HG03159 (cell line): Measurements from ENCODE around the gene FBXL19.
A peak's percentile ranks its signal among the peaks of the same experiment; 100 is the strongest.

ENCODE experiments used
- ATAC-seq: cut with Tn5 transposase; IDR thresholded peaks from one replicate; pipeline ENCODE4 v1.9.1; 2021; ENCODE audit warnings: mild to moderate bottlenecking, moderate library complexity; ENCODE audit not compliant: unreplicated experiment

Gene FBXL19

DNA sequence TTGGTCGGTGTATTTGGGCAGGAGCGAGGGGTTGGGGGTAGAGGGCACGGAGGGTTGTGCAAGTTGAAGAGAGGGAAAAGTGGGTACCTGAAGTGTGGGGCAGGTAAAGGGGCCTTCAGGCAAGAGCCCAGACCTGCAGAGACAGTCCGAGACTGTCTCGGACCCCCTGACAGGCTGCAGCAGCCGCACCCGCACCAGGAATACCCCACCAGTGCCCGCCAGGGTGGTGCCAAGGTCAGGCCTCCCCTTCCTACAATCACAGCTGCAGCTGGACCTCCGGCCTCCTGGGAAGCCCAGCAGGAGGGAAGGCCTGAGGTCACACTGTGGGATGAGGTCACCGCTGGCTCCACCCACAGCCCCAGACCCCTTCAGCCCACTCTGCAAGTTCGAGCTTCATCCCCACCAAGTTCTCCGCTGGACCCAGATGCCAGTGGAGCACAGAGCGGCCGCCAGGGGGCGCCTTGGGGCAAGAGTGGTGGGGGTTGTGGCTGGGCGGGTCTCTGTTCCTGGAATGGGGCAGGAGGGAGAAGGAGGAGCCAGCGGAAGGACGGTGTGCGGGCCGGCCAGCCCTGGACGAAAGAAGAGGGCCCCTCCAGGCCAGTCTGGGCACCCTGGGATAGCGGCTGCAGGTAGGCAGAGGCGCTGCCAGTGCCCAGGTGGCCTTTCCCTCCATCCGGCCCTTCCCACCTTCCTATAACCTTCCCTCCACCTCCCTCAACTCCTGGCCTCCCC, 61.5 kb downstream of the FBXL19 start, which contains the start of gene HSD3B7:
Gene HSD3B7, plus strand, starts transcription at position 539 of the 732 bp plus-strand sequence. CDS start 452 bp downstream, outside the sequence.
- no peak for ATAC-seq

DNA sequence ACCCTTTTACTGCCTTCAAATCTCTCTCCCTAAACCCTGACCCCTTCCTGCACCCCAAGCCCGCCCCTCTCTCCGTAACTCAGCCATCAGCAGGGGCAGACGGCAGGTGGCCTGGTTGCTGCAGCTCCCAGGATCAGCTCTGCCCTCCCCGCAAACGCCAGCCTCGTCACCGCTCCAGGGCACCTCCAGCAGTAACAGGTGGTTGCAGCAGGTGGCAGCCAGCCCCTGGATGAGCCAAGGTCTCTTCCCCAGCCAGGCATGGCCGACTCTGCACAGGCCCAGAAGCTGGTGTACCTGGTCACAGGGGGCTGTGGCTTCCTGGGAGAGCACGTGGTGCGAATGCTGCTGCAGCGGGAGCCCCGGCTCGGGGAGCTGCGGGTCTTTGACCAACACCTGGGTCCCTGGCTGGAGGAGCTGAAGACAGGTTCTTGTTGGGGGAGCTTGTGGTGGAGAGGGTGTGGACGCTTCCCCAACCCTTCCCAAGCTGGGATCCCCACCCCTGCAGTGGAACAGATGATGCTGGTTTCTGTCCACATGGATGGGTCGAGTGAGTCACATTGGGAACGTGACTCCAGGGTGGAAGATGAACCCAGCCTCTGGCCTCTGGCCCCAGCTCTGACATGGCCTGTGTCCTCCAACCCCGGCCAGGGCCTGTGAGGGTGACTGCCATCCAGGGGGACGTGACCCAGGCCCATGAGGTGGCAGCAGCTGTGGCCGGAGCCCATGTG, 62.2 kb downstream of the FBXL19 start:
- no peak for ATAC-seq

DNA sequence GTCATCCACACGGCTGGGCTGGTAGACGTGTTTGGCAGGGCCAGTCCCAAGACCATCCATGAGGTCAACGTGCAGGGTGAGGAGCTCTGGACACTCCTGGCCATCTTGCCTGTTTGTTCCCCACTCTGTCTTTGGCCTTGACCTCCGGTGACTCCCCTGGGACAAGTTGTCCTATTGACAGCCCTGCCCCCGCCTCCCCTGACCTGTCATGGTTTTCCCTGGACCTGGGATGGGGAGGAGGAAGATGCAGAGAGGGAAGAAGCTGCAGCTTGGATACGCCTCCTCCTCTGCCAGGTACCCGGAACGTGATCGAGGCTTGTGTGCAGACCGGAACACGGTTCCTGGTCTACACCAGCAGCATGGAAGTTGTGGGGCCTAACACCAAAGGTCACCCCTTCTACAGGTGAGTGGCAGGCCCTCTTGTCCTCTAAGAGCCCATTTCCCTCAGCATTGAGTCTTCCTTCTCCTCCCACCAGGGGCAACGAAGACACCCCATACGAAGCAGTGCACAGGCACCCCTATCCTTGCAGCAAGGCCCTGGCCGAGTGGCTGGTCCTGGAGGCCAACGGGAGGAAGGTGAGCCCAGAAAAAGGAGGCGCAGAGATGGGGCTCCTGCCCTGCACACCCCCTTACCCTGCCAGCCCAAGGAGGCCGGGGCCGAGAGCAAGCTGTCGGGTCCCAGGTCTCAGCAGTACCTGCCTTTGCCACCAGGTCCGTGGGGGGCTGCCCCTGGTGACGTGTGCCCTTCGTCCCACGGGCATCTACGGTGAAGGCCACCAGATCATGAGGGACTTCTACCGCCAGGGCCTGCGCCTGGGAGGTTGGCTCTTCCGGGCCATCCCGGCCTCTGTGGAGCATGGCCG, 63.0 kb downstream of the FBXL19 start:
- ATAC-seq = no peak

DNA sequence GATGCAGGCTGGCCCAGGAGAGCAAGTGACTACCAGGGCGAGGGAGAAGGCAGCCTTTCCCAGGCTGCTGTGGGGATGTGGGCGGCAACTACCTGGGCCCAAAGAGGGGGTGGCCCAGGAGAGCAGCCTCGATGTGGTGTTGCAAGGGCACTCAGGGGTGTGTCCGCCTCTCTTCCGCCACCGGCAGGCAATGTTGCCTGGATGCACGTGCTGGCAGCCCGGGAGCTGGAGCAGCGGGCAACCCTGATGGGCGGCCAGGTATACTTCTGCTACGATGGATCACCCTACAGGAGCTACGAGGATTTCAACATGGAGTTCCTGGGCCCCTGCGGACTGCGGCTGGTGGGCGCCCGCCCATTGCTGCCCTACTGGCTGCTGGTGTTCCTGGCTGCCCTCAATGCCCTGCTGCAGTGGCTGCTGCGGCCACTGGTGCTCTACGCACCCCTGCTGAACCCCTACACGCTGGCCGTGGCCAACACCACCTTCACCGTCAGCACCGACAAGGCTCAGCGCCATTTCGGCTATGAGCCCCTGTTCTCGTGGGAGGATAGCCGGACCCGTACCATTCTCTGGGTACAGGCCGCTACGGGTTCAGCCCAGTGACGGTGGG, 64.3 kb downstream of the FBXL19 start:
- ATAC-seq = no peak

DNA sequence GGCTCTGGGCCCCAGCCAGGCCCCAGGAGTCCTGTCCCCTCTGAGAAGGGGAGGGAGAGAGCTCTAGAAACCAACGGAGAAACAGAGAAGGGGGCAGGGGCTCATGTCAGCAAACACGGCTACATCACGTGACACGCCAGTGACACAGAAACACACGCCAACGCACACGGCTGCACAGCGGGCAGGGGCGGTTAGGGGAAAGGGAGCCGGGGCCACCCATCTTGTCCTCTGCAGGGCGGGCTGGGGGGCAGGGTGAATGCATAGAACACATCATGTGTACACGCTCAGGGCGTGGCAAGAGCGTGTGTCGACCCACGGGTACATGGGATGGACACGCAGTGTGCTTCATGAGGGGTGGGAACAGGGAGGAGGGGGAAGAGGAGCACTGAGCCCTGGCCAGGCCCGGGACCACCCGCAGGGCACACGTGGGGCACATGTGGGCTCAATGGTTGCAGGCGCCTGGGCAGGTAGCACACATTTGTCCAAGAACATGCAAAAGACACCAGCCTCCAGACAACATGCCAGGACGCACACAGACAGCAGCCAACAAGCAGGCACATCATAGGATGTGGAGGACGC, 66.2 kb downstream of the FBXL19 start:
- ATAC-seq = no peak

DNA sequence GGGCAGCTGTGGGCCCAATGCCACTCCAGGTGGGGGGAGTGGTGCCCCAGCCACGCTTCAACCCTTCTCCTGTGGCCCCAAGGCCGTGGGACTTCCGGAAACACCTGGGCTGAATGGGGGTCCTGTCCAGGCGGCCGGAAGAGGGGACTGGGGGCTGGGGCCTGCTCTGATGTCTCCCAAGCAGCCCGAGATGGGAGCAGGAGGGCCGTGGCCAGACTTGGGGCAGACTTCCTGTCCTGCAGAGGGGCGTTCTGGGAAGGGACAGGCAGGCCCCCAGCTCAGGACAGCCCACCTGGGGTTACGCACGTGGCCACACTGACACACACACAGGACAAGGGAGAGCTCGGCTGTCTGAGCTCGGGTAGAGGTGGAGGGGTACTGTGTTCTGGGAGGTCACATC, 66.7 kb downstream of the FBXL19 start:
- ATAC-seq = no peak

DNA sequence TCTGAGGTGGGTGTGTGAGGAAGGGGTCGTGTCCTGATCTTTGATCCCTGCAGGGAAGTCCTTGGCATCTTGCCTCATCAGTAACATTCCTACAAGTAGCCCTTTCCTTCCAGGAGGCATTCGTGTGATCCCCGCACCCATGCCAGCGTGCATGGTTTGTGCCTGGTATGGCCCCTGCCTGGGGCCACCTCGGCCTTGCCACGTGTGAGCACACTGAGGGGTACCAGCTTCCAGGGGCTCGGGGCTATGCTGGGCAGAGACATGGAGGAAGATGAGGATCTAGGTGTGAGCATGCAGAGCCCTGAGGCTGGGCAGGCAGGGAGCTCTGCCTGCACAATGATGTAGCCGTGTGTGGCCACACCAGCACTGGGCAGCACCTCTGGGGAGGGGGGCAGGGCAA, 67.7 kb downstream of the FBXL19 start:
- no peak for ATAC-seq

DNA sequence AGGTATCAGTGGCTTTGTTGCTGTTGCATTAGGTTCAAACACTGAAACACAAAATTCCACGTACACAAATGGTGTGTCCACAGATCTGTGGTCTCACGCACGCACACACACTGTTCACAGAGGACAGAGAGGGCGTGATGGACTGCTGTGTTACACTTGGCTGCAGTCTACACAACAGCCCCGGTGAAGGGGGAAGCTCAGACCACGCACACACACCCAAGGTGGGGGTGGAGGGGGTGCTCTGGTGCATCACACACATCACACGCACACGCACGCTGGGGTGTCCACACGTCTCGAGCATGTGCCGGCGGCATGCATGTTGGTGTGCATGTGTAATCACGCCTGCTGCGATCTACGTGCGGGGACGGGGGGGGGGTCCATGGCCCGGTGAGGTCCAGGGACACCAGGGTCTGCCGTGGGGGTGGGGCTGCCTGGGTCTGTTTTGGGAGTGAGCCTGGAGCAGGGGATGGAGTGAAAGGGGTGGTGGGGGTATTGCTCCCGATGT, 69.0 kb downstream of the FBXL19 start:
- no peak for ATAC-seq

DNA sequence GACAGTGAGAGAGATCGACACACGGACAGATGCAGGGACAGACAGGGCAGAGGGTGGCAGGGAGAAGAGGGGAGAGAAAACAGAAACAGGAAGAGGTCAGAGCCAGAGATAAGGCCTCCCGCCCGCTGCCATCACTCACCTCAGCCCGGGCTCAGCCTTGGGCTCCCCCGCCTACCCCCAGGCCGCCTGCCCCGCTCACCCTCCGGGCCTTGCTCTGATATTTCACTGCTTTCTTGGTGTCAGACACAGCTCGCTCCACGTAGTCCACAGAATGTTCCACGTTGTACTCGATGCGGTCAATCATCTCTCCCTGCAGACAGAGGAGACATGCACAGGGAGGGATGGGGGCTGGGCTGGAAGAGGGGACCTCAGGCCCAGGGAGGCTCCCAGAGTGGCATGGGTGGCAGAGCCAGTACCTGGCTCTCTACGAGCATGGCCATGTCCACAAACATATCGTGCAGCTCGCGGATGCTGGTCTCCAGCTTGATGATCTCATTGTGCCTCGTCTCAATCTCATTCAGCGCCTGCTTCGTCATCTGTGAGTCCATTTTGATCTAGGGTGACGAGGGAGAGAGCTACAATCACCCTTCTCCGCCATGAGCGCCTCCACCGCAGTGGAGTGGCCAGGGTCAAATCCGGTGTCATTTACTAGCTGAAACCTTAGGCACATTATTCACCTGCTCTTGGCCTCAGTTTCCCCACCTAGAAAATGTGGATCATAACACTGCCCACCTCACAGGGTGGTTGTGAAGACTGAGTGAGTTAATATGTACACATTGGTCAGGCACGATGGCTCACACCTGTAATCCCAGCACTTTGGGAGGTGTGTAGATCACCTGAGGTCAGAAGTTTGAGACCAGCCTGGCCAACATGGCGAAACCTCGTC, 69.8 kb downstream of the FBXL19 start:
- ATAC-seq = no peak

DNA sequence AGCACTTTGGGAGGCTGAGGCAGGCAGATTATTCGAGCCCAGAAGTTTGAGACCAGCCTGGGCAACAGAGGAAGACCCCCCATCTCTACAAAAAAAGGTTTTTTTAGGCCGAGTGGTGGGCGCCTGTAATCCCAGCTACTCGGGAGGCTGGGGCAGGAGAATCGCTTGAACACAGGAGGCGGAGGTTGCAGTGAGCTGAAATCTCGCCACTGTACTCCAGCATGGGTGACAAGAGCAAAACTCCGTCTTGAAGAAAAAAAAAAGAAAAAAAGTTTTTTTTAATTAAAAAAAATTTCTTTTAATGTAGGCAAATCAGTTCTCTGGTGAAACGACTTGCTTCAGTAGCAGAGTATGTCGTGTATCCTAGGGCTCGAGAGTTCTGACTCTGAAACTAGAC, 72.6 kb downstream of the FBXL19 start:
- ATAC-seq = no peak

DNA sequence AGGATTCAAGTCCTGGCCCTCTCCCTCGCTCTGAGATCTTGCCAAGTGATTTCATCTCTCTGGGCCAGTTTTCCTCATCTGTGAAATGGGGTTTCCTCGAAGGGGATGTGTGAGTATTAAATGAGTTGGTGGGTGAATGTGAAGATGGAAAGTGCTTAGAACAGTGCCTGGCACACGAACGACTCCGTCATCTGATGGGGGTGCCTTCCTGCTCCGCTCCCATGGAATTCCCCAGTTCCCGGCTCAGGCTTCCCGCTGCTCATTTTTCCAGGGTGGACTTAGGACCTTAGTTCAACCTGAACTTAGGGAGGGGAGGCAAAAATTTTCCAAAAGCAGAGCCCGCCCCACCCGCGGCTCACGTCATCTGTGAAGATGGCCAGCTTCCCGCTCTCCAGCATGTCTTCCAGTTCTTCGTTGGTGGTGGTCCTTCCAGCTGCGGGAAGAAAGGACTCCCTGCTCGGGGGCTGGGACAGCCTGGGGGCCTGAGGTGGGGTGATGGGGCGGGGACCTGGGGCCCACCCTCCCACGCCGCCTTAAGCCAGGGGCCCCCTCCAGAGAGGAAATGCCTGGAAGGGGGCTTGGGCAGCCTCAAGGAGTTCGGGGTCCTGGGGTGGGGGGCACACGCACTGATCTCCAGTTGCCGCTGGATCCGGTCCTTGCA, 73.1 kb downstream of the FBXL19 start:
- no peak for ATAC-seq

DNA sequence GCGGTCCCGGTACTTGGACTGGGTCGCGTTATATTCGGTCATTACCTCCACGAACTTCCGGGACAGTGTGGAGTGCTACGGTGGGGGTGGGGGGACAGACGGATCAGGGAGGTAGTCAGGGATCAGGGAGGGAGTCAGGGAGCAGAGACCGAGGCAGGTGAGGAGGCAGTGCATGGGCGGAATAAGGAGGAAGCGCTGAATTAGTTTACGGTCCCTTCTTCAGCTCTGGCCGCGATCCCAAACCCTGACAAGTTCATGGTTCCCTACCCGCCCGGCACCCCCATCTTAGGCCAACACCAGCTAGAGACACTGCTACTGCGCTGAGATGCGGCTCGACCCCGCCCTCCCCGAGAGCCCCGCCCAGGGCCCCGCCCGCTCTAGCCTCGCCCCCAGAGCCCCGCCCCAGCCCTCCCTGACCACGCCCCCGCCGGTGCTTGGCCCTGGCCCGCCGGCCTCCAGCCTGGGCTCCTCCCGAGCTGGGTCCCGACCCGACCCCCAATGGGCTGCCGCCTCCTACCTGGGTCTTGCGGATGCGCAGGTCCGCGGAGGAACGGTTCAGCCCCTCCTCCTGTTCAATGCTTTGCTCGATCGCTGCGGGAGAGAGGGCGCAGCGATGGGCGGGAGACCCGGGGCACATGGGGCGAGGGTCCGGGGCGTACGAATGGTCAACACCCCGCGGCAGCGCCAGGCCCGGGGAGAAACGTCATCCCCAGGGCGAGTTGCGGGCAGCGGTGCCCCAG, 73.8 kb downstream of the FBXL19 start:
- ATAC-seq = peak; percentile 80

DNA sequence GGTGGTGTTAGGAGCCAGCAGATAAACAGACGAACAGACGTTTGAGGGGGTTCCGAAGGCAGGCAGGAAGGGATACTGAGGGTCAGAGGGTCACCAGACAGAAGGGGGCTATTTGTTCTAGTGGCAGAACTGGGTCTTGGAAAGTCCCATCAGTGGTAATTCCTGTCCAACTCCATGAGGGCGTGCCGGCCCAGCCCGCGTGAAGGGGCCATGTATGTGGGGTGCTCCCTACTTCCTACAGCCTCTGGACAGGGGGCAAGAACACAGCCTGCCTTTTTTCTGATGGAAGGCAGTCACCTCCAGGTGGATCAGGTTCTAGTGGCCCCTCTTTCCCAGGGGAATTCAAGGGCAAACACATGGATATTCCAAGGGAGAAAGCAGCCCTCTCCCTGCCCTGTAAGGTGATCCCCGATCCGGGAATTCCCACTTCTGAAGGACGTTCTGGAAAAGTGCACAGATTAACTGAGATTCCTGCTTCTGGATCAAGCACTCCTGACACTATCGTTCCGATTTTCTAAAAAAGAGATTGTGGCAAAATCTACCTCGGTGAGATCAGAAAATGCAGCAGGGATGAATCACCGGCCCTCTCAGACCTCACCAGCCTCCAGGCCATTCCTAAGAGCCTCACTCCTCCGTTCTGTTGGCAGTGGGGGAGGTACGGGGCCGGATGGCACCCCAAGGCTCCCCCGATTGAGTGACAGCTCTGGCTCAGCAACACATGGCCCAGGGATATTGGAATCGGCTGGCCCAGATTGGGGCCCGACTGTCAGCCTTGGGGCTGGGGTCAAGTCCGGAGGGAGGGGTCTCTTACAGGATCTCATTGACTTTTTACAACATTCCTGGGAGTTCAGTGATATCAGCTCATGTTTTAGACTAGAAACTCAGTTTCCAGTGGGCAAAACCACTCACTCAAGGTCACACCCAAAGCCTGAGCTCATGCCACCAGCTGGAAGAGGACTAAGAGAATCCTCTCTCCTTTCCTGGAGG, 74.6 kb downstream of the FBXL19 start:
- ATAC-seq = no peak
